Skeletal muscle tissue (tissue), 4 donors: ENCODE data around the gene GOLGA7B. TPM values are rescaled to one million over a fixed set of nuclear protein-coding genes. Genes with fewer than 3 reads are reported as not detected.
A peak's percentile ranks its signal among the peaks of the same experiment; 100 is the strongest.

Source experiments
- H3K27ac ChIP-seq: one replicate; pipeline ENCODE4 v1.7.0; 2013; ENCODE audit warnings: mild to moderate bottlenecking, low read depth, low read length, inconsistent platforms
- H3K27me3 ChIP-seq, 3 donors: one replicate each; pipeline ENCODE4 v1.7.0; 2013; ENCODE audit warnings: low read length in 3 of 3; ENCODE audit not compliant: control insufficient read depth in 3 of 3, insufficient read depth in 3 of 3
- H3K36me3 ChIP-seq, 3 donors: one replicate each; pipeline ENCODE4 v1.7.0; 2013; ENCODE audit warnings: low read length in 3 of 3; ENCODE audit not compliant: control insufficient read depth in 3 of 3, insufficient read depth in 3 of 3
- H3K4me1 ChIP-seq, 3 donors: one replicate each; pipeline ENCODE4 v1.7.0; 2013; ENCODE audit warnings: low read length in 3 of 3, mild to moderate bottlenecking in 3 of 3; ENCODE audit not compliant: control insufficient read depth in 3 of 3, insufficient read depth in 3 of 3
- H3K4me3 ChIP-seq, 3 donors: one replicate each; pipeline ENCODE4 v1.7.0; 2013; ENCODE audit warnings: low read length in 3 of 3
- H3K9ac ChIP-seq, 3 donors: one replicate each; pipeline ENCODE4 v1.7.0; 2013; ENCODE audit warnings: low read length in 3 of 3, mild to moderate bottlenecking in 3 of 3, moderate library complexity in 2 of 3, low read depth in 1 of 3
- H3K9me3 ChIP-seq, 3 donors: one replicate each; pipeline ENCODE4 v1.7.0; 2013; ENCODE audit warnings: low read length in 3 of 3; ENCODE audit not compliant: control insufficient read depth in 3 of 3
- total RNA-seq: library from RNA; depleted of rRNA; stranded (reverse); fragments of >200 nt; gene quantifications from one replicate; pipeline ENCODE4 v1.2.3, GENCODE V29; 2014
- donor health status: Osteomylitis.

Gene GOLGA7B
- total RNA-seq, 1 donor from 2014 or later: not detected

GRCh38 chr10:97861924-97862323 is 12.3 kb downstream of the GOLGA7B start:
- Histone ChIP-seq H3K27me3 (peaks cover 0 to 9% (median 4%) of the 10 kb centered on the region in 3 donors), H3K27ac (no peak overlapping the region), H3K4me3 (no peak overlapping the region), H3K9ac (no peak overlapping the region), H3K9me3 (no peaks in the 10 kb centered on the region), H3K36me3 (peaks cover 0 to 9% (median 0%) of the 10 kb centered on the region in 3 donors), H3K4me1 (peaks cover 0 to 4% (median 0%) of the 10 kb centered on the region in 3 donors)

GRCh38 chr10:97863808-97864207 is 14.2 kb downstream of the GOLGA7B start:
- peaks cover 0 to 9% (median 7%) of the 10 kb centered on the region in 3 donors for H3K27me3 ChIP-seq

GRCh38 chr10:97865488-97865887 is 15.8 kb downstream of the GOLGA7B start:
- peaks cover 0 to 12% (median 10%) of the 10 kb centered on the region in 3 donors for H3K27me3 ChIP-seq
- no peak overlapping the region for H3K4me3 ChIP-seq
- peaks cover 0 to 9% (median 0%) of the 10 kb centered on the region in 3 donors for H3K36me3 ChIP-seq
- H3K9me3 ChIP-seq: no peaks in the 10 kb centered on the region
- peaks cover 6 to 18% (median 7%) of the 10 kb centered on the region in 3 donors for H3K4me1 ChIP-seq
- H3K9ac ChIP-seq: no peak overlapping the region
- H3K27ac ChIP-seq: no peak overlapping the region

More at GRCh38 chr10:97863808-97864207, 14.2 kb downstream of the GOLGA7B start:
- peaks cover under 1 to 9% (median 1%) of the 10 kb centered on the region in 3 donors for H3K4me1 ChIP-seq
- H3K4me3 ChIP-seq: no peak overlapping the region
- H3K27ac ChIP-seq: no peak overlapping the region
- H3K9me3 ChIP-seq: no peaks in the 10 kb centered on the region
- no peak overlapping the region for H3K9ac ChIP-seq
- H3K36me3 ChIP-seq: peaks cover 0 to 9% (median 0%) of the 10 kb centered on the region in 3 donors

- Histone ChIP-seq H3K36me3 (peaks cover 0 to 9% (median 0%) of the 10 kb centered on the region in 3 donors), H3K4me1 (peaks cover 6 to 14% (median 7%) of the 10 kb centered on the region in 3 donors), H3K27ac (no peak overlapping the region), H3K9ac (no peak overlapping the region), H3K27me3 (peaks cover 6 to 16% (median 14%) of the 10 kb centered on the region in 3 donors), H3K9me3 (no peaks in the 10 kb centered on the region), H3K4me3 (no peak overlapping the region)
These were observed 17.0 kb downstream of the GOLGA7B start for GRCh38 chr10:97866524-97867219.

- H3K27me3 ChIP-seq: peaks cover 6 to 17% (median 17%) of the 10 kb centered on the region in 3 donors
- no peaks in the 10 kb centered on the region for H3K9me3 ChIP-seq
- peaks cover 0 to 9% (median 0%) of the 10 kb centered on the region in 3 donors for H3K36me3 ChIP-seq
- no peak overlapping the region for H3K9ac ChIP-seq
- no peak overlapping the region for H3K27ac ChIP-seq
- no peak overlapping the region for H3K4me3 ChIP-seq
- H3K4me1 ChIP-seq: peaks cover 6 to 14% (median 7%) of the 10 kb centered on the region in 3 donors
These were observed 17.7 kb downstream of the GOLGA7B start for GRCh38 chr10:97867220-97867800.

GRCh38 chr10:97868134-97868685 is 18.6 kb downstream of the GOLGA7B start:
- H3K9me3 ChIP-seq: no peaks in the 10 kb centered on the region
- H3K4me3 ChIP-seq: no peak overlapping the region
- H3K27ac ChIP-seq: no peak overlapping the region
- H3K4me1 ChIP-seq: peaks cover 6 to 14% (median 7%) of the 10 kb centered on the region in 3 donors
- no peak overlapping the region for H3K9ac ChIP-seq
- peaks cover 9 to 18% (median 18%) of the 10 kb centered on the region in 3 donors for H3K27me3 ChIP-seq
- H3K36me3 ChIP-seq: peaks cover 0 to 6% (median 0%) of the 10 kb centered on the region in 3 donors

GRCh38 chr10:97869091-97870042 is 19.7 kb downstream of the GOLGA7B start:
- H3K9ac ChIP-seq: peak overlapping the region in 2 of 3 donors; percentile 32 to 62
- no peak overlapping the region for H3K27ac ChIP-seq
- H3K27me3 ChIP-seq: peaks cover 11 to 21% (median 21%) of the 10 kb centered on the region in 3 donors

GRCh38 chr10:97870990-97871389 is 21.3 kb downstream of the GOLGA7B start:
- Histone ChIP-seq H3K9ac (no peak overlapping the region), H3K36me3 (peaks cover 0 to 3% (median 0%) of the 10 kb centered on the region in 3 donors), H3K27ac (no peak overlapping the region), H3K4me1 (peaks cover 6 to 14% (median 7%) of the 10 kb centered on the region in 3 donors), H3K27me3 (peaks cover 11 to 26% (median 20%) of the 10 kb centered on the region in 3 donors), H3K4me3 (no peak overlapping the region), H3K9me3 (no peaks in the 10 kb centered on the region)

More at GRCh38 chr10:97869091-97870042, 19.7 kb downstream of the GOLGA7B start:
- H3K4me3 ChIP-seq: no peak overlapping the region
- no peaks in the 10 kb centered on the region for H3K9me3 ChIP-seq
- peaks cover 6 to 14% (median 7%) of the 10 kb centered on the region in 3 donors for H3K4me1 ChIP-seq
- peaks cover 0 to 6% (median 0%) of the 10 kb centered on the region in 3 donors for H3K36me3 ChIP-seq

GRCh38 chr10:97873569-97873968 is 23.9 kb downstream of the GOLGA7B start:
- Histone ChIP-seq H3K9me3 (no peaks in the 10 kb centered on the region), H3K9ac (no peak overlapping the region), H3K4me1 (peaks cover 6 to 12% (median 7%) of the 10 kb centered on the region in 3 donors), H3K27ac (no peak overlapping the region), H3K27me3 (peaks cover 11 to 23% (median 20%) of the 10 kb centered on the region in 3 donors), H3K36me3 (no peaks in the 10 kb centered on the region), H3K4me3 (no peak overlapping the region)
